DOHH2 (cell line): ENCODE results near the gene CLEC1B.

ENCODE experiments used
- H3F3A ChIP-seq: fragments of 200-600 bp; sonication (generic), shearing (Covaris generic); 2 replicates; pipeline ENCODE4 v1.6.0; 2016; ENCODE audit warnings: antibody characterized with exemption, mild to moderate bottlenecking; ENCODE audit not compliant: control insufficient read depth, insufficient read depth
- H3K27ac ChIP-seq: fragments of 200-600 bp; sonication (generic); 2 replicates; pipeline ENCODE4 v1.5.1; 2014; ENCODE audit warnings: low read depth, mild to moderate bottlenecking, low read length, moderate library complexity
- H3K27me3 ChIP-seq: fragments of 200-600 bp; sonication (generic); 2 replicates; pipeline ENCODE4 v1.6.1; 2014; ENCODE audit warnings: mild to moderate bottlenecking, low read length, mixed read lengths; ENCODE audit not compliant: control insufficient read depth
- H3K36me3 ChIP-seq: fragments of 200-600 bp; sonication (generic); 2 replicates; pipeline ENCODE4 v1.6.1; 2014; ENCODE audit warnings: mild to moderate bottlenecking, low read length, moderate library complexity, mixed read lengths; ENCODE audit not compliant: control insufficient read depth
- H3K4me1 ChIP-seq: fragments of 200-600 bp; sonication (generic); 2 replicates; pipeline ENCODE4 v1.6.1; 2014; ENCODE audit warnings: mild to moderate bottlenecking, low read length, mixed read lengths; ENCODE audit not compliant: control insufficient read depth
- H3K4me2 ChIP-seq: fragments of 200-600 bp; sonication (generic); 2 replicates; pipeline ENCODE4 v1.6.0; 2014; ENCODE audit warnings: mild to moderate bottlenecking, low read length, moderate library complexity
- H3K4me3 ChIP-seq: fragments of 200-600 bp; sonication (generic); 2 replicates; pipeline ENCODE4 v1.5.1; 2014; ENCODE audit warnings: mild to moderate bottlenecking, low read length, mixed read lengths
- H3K79me2 ChIP-seq: fragments of 200-600 bp; sonication (generic); 2 replicates; pipeline ENCODE4 v1.6.1; 2014; ENCODE audit warnings: mild to moderate bottlenecking, low read length, mixed read lengths; ENCODE audit not compliant: control insufficient read depth
- H3K9me2 ChIP-seq: fragments of 200-600 bp; sonication (generic); replicated peaks from 2 replicates; pipeline ENCODE4 v1.6.1; 2014; ENCODE audit warnings: mild to moderate bottlenecking, low read length, mixed read lengths; ENCODE audit not compliant: control insufficient read depth
- H3K9me3 ChIP-seq: fragments of 200-600 bp; sonication (generic); 2 replicates; pipeline ENCODE4 v1.6.1; 2014; ENCODE audit warnings: antibody characterized with exemption, low read length, mixed read lengths; ENCODE audit not compliant: control insufficient read depth, insufficient read depth
- H4K20me1 ChIP-seq: fragments of 200-600 bp; sonication (generic); 2 replicates; pipeline ENCODE4 v1.6.0; 2014; ENCODE audit warnings: low read depth, mild to moderate bottlenecking, antibody characterized with exemption, low read length, moderate library complexity; ENCODE audit not compliant: control insufficient read depth, insufficient read depth
- EZH2phosphoT487 ChIP-seq: fragments of 200-600 bp; sonication (generic); IDR thresholded peaks from 2 replicates; pipeline ENCODE4 v1.6.1; 2017; ENCODE audit warnings: borderline replicate concordance, mild to moderate bottlenecking, antibody characterized with exemption, low read length, moderate library complexity, mixed read lengths
- TF ChIP-seq, protein P1 (sequence below): fragments of 200-600 bp; sonication (generic); IDR thresholded peaks from one replicate; pipeline ENCODE4 v1.5.1; 2014; ENCODE audit warnings: antibody characterized with exemption, mild to moderate bottlenecking, low read depth, low read length; ENCODE audit not compliant: poor library complexity, severe bottlenecking

CLEC1B gene

DNA sequence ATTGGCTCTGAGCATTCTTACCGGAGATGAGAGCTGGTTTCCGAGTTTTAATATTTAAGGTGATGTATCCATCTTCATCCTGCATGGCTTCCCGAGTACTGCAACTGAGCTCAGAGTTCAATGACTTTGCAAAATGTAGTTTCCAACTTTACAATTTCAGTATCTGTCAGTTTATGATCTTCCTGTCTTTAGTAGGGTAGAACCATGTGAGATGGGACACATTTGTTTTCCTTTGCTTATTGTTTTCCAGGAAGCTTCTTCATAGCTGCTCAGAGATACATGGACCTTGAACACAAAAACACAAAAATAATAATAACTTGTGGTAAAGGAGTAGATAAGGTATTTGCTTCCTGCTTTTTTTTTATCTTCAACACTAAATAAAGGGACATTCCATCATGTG is at the start of gene CLEC1B:
Gene CLEC1B, minus strand, starts transcription at position 106 of the 400 bp plus-strand sequence. Its CDS starts 21 bp downstream, at position 85.
- no peak within 1 kb of the TSS for H3K4me3 ChIP-seq
- no peaks in the 10 kb centered on the region for H4K20me1 ChIP-seq
- TF ChIP-seq EZH2phosphoT487 = no peak
- TF ChIP-seq, protein P1, sequence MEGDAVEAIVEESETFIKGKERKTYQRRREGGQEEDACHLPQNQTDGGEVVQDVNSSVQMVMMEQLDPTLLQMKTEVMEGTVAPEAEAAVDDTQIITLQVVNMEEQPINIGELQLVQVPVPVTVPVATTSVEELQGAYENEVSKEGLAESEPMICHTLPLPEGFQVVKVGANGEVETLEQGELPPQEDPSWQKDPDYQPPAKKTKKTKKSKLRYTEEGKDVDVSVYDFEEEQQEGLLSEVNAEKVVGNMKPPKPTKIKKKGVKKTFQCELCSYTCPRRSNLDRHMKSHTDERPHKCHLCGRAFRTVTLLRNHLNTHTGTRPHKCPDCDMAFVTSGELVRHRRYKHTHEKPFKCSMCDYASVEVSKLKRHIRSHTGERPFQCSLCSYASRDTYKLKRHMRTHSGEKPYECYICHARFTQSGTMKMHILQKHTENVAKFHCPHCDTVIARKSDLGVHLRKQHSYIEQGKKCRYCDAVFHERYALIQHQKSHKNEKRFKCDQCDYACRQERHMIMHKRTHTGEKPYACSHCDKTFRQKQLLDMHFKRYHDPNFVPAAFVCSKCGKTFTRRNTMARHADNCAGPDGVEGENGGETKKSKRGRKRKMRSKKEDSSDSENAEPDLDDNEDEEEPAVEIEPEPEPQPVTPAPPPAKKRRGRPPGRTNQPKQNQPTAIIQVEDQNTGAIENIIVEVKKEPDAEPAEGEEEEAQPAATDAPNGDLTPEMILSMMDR = no peak
- H3K9me3 ChIP-seq = no peaks in the 10 kb centered on the region
- no peaks in the 10 kb centered on the region for H3F3A ChIP-seq
- H3K27ac ChIP-seq = no peak within 1 kb of the TSS
- no peak within 1 kb of the TSS for H3K4me2 ChIP-seq
- no peaks in the 10 kb centered on the region for H3K79me2 ChIP-seq
- no peaks in the 10 kb centered on the region for H3K9me2 ChIP-seq
- H3K36me3 ChIP-seq = no peaks in the 10 kb centered on the region
- no peaks in the 10 kb centered on the region for H3K4me1 ChIP-seq
- H3K27me3 ChIP-seq = peaks cover 22% of the 10 kb centered on the region; the same call in 1 of the 2 replicates

DNA sequence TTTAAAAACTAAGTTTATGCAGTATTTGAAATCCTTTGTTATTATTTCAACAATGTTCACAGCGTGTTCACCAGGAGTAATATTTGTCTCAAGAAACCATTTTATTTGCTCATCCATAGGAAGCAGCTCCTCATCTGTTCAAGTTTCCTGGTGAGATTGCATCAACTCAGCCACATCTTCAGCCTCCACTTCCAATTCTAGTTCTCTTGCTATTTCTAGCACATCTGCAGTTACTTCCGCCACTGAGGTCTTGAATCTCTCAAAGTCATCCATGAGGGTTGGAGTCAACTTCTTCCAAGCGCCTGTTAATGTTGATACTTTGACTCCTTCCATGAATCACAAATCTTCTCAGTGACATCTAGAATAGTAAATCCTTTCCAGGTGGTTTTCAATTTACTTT is 49.6 kb upstream of the CLEC1B start:
- no peaks in the 10 kb centered on the region for H3K79me2 ChIP-seq
- H3K9me3 ChIP-seq = no peaks in the 10 kb centered on the region
- no peaks in the 10 kb centered on the region for H3K36me3 ChIP-seq
- no peak for TF ChIP-seq EZH2phosphoT487
- TF ChIP-seq, protein P1 = no peak
- H4K20me1 ChIP-seq = no peaks in the 10 kb centered on the region
- peaks cover 10% of the 10 kb centered on the region for H3K27me3 ChIP-seq
- H3K27ac ChIP-seq = no peak overlapping the region
- no peaks in the 10 kb centered on the region for H3K9me2 ChIP-seq
- H3K4me2 ChIP-seq = no peak overlapping the region
- H3F3A ChIP-seq = no peaks in the 10 kb centered on the region
- no peak overlapping the region for H3K4me3 ChIP-seq
- no peaks in the 10 kb centered on the region for H3K4me1 ChIP-seq

DNA sequence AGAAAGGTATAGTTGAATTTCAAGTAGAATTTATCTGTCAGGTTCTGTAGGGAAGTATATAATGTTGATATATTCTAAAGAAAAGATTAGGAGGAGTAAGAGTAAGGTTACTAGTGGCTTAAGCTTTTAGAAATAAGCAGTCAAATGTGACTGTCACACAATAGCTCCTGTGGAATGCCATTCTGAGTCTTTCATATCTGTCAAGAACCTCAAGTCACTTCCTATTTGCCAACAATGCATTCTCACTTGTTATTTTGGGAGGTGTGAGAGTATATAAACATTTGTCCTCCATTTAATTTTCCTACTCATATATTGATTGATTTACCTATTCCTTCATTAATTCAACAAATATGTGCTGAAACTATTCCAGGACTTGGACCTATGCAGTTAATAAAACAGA is 43.2 kb upstream of the CLEC1B start:
- H3K4me2 ChIP-seq = no peak overlapping the region
- no peaks in the 10 kb centered on the region for H3K4me1 ChIP-seq
- H3K9me2 ChIP-seq = no peaks in the 10 kb centered on the region
- H4K20me1 ChIP-seq = no peaks in the 10 kb centered on the region
- TF ChIP-seq, protein P1 = no peak
- no peak for TF ChIP-seq EZH2phosphoT487
- no peaks in the 10 kb centered on the region for H3K36me3 ChIP-seq
- no peaks in the 10 kb centered on the region for H3K79me2 ChIP-seq
- no peaks in the 10 kb centered on the region for H3K9me3 ChIP-seq
- H3K4me3 ChIP-seq = no peak overlapping the region
- no peak overlapping the region for H3K27ac ChIP-seq
- peaks cover 2% of the 10 kb centered on the region; the same call in 1 of the 2 replicates for H3K27me3 ChIP-seq
- H3F3A ChIP-seq = no peaks in the 10 kb centered on the region
